AG04450 (cell line): ENCODE data around the gene HRH2. TPM values are rescaled to one million over a fixed set of nuclear protein-coding genes. Genes with fewer than 3 reads are reported as not detected.

ENCODE experiments used
- CTCF ChIA-PET: fragments of 300-600, 350-600 bp; formaldehyde crosslinking; extraction: SDS; loops from one replicate; lab custom pipeline; 2022; ENCODE audit warnings: antibody characterized with exemption, inconsistent platforms; lab: Charles Lee
- POLR2A ChIA-PET: fragments of 350-600 bp; formaldehyde crosslinking; extraction: SDS; loops from one replicate; lab custom pipeline; 2021; ENCODE audit warnings: antibody characterized with exemption, inconsistent platforms; lab: Yijun Ruan, JAX
- DNase-seq: peaks from one replicate; pipeline ENCODE4 v3.0.0-alpha.2; 2011; ENCODE audit warnings: low read depth, low spot score
- H3K27ac ChIP-seq: one replicate; pipeline ENCODE4 v1.5.1; 2012; ENCODE audit warnings: low read depth, low read length, control low read depth
- H3K27me3 ChIP-seq: one replicate; pipeline ENCODE4 v1.6.0; 2012; ENCODE audit warnings: low read length; ENCODE audit not compliant: control insufficient read depth, insufficient read depth
- H3K4me3 ChIP-seq: 2 replicates; pipeline ENCODE4 v1.5.1; 2011; ENCODE audit warnings: mild to moderate bottlenecking, low read depth, low read length, control low read depth
- H3K9me3 ChIP-seq: 2 replicates; pipeline ENCODE4 v1.5.1; 2012; ENCODE audit warnings: low read length; ENCODE audit not compliant: control insufficient read depth, insufficient read depth
- CTCF ChIP-seq: IDR thresholded peaks from 2 replicates; pipeline ENCODE4 v1.5.1; 2011; ENCODE audit warnings: low read depth, low read length, control low read depth, inconsistent platforms
- polyA plus RNA-seq: library from polyadenylated mRNA; depleted of rRNA; stranded (reverse); fragments of >200 nt; gene quantifications from 2 replicates; pipeline ENCODE4 v1.2.3, GENCODE V29; 2011

The HRH2 gene
- polyA plus RNA-seq, 1 experiment, result not detected

GRCh38 chr5:175733017-175733416 is 75.1 kb downstream of the HRH2 start:
- CTCF ChIA-PET, result interaction anchor here (1.0 to 1.1 kb wide), 2 partner anchors 199 to 928 kb away, joined by 3 read pairs; no protein-coding TSS in a partner anchor
- POLR2A ChIA-PET, result no interaction called here

GRCh38 chr5:175734016-175734415 is 76.1 kb downstream of the HRH2 start:
- Histone ChIP-seq H3K4me3 (no peak overlapping the region), H3K27ac (no peak overlapping the region), H3K9me3 (0 out of 2 replicates have a peak, but pooled peaks cover 3% of the 10 kb centered on the region), H3K27me3 (peaks cover 3% of the 10 kb centered on the region)
- POLR2A ChIA-PET, result no interaction called here
- no peak for TF ChIP-seq CTCF
- CTCF ChIA-PET, result interaction anchor here (1.0 kb wide), 1 partner anchor 200 kb away, joined by 3 read pairs; no protein-coding TSS in a partner anchor
- no peak for DNase-seq

More at GRCh38 chr5:175733017-175733416, 75.1 kb downstream of the HRH2 start:
- peaks cover 3% of the 10 kb centered on the region; the same call in 1 of the 2 replicates for H3K9me3 ChIP-seq
- no peak overlapping the region for H3K27ac ChIP-seq
- no peak overlapping the region for H3K4me3 ChIP-seq
- H3K27me3 ChIP-seq, result peaks cover 5% of the 10 kb centered on the region
- no peak for DNase-seq
- TF ChIP-seq CTCF, result no peak

GRCh38 chr5:175734501-175734900 is 76.6 kb downstream of the HRH2 start:
- no peak for TF ChIP-seq CTCF
- Histone ChIP-seq H3K27me3 (peaks cover 2% of the 10 kb centered on the region), H3K27ac (no peak overlapping the region), H3K9me3 (0 out of 2 replicates have a peak, but pooled peaks cover 3% of the 10 kb centered on the region), H3K4me3 (no peak overlapping the region)
- CTCF ChIA-PET, result no interaction called here
- POLR2A ChIA-PET, result no interaction called here
- no peak for DNase-seq

GRCh38 chr5:175735701-175736100 is 77.8 kb downstream of the HRH2 start:
- CTCF ChIA-PET, result no interaction called here

More at GRCh38 chr5:175735701-175736100, 77.8 kb downstream of the HRH2 start:
- Histone ChIP-seq H3K27ac (no peak overlapping the region), H3K27me3 (peaks cover 2% of the 10 kb centered on the region), H3K9me3 (0 out of 2 replicates have a peak, but pooled peaks cover 3% of the 10 kb centered on the region), H3K4me3 (no peak overlapping the region)
- POLR2A ChIA-PET, result no interaction called here
- no peak for TF ChIP-seq CTCF
- no peak for DNase-seq
